GM23338 (cell line): ENCODE measurements around the gene CRACDL.

Experiments
- CREB1 ChIP-seq: fragments of 250-450 bp; sonication (Bioruptor Pico); IDR thresholded peaks from 2 replicates; pipeline ENCODE4 v1.5.0; 2020; ENCODE audit warnings: low read depth, mild to moderate bottlenecking, moderate library complexity
- EZH2 ChIP-seq: fragments of 200-600 bp; sonication (generic); IDR thresholded peaks from one replicate; pipeline ENCODE4 v1.8.0; 2017; ENCODE audit warnings: antibody characterized with exemption, mild to moderate bottlenecking, low read depth; ENCODE audit not compliant: unreplicated experiment
- EZH2phosphoT487 ChIP-seq: fragments of 200-600 bp; sonication (generic); IDR thresholded peaks from one replicate; pipeline ENCODE4 v1.8.1; 2018; ENCODE audit warnings: antibody characterized with exemption; ENCODE audit not compliant: unreplicated experiment
- JUNB ChIP-seq: IDR thresholded peaks from one replicate; pipeline ENCODE4 v1.6.1; 2016; ENCODE audit warnings: antibody characterized with exemption; ENCODE audit not compliant: unreplicated experiment
- POLR2AphosphoS5 ChIP-seq: IDR thresholded peaks from 2 replicates; pipeline ENCODE4 v1.6.1; 2016; ENCODE audit warnings: antibody characterized with exemption, low read depth
- TF ChIP-seq, protein P1 (sequence below), 2 experiments: fragments of 200-600 bp in 1 of 2; sonication (generic) in 1 of 2; conservative IDR thresholded peaks; 2 replicates each; pipeline versions ENCODE4 v1.5.1 to v1.6.1; 2016 to 2017; ENCODE audit warnings: antibody characterized with exemption in 2 of 2, low read depth in 2 of 2, mild to moderate bottlenecking in 2 of 2, moderate library complexity in 1 of 2
- TF ChIP-seq, protein P2 (sequence below): IDR thresholded peaks from one replicate; pipeline ENCODE4 v1.6.1; 2018; ENCODE audit warnings: antibody characterized with exemption; ENCODE audit not compliant: unreplicated experiment
- TF ChIP-seq, protein P3 (sequence below): fragments of 250-450 bp; sonication (Bioruptor Pico); IDR thresholded peaks from 2 replicates; pipeline ENCODE4 v1.5.0; 2020; ENCODE audit warnings: mild to moderate bottlenecking, moderate library complexity
- TF ChIP-seq, protein P4 (sequence below): IDR thresholded peaks from 2 replicates; pipeline ENCODE4 v1.6.1; 2016; ENCODE audit warnings: antibody characterized with exemption

DNA sequence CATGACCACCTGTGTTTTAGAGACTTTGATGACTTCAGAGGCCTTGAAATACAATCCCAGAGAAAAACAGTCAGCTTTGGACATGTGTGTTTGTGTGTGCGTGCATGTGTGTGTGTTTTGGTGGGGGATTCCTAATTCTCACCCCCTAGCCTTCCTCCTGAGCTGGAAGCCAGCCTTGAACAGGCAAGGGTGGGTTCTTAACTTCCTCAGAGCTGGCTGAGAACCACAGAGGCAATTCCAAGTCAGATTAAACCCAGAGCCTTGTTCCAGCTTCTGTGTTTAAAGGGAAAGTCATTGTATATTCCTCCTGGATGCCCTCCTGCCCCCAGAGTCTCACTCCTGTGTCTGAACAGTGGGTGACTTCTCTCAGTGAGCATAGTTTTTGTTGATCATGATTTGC lies 159.9 kb downstream of the CRACDL start:
- TF ChIP-seq POLR2AphosphoS5, result no peak
- TF ChIP-seq, protein P1, sequence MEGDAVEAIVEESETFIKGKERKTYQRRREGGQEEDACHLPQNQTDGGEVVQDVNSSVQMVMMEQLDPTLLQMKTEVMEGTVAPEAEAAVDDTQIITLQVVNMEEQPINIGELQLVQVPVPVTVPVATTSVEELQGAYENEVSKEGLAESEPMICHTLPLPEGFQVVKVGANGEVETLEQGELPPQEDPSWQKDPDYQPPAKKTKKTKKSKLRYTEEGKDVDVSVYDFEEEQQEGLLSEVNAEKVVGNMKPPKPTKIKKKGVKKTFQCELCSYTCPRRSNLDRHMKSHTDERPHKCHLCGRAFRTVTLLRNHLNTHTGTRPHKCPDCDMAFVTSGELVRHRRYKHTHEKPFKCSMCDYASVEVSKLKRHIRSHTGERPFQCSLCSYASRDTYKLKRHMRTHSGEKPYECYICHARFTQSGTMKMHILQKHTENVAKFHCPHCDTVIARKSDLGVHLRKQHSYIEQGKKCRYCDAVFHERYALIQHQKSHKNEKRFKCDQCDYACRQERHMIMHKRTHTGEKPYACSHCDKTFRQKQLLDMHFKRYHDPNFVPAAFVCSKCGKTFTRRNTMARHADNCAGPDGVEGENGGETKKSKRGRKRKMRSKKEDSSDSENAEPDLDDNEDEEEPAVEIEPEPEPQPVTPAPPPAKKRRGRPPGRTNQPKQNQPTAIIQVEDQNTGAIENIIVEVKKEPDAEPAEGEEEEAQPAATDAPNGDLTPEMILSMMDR (conservative IDR thresholded peaks at IDR 0.05; ENCODE audit: low read depth in 2 of 2), result no peak
- TF ChIP-seq CREB1 (CRISPR knock-in tag), result no peak
- no peak for TF ChIP-seq EZH2
- no peak for TF ChIP-seq JUNB
- TF ChIP-seq, protein P2, sequence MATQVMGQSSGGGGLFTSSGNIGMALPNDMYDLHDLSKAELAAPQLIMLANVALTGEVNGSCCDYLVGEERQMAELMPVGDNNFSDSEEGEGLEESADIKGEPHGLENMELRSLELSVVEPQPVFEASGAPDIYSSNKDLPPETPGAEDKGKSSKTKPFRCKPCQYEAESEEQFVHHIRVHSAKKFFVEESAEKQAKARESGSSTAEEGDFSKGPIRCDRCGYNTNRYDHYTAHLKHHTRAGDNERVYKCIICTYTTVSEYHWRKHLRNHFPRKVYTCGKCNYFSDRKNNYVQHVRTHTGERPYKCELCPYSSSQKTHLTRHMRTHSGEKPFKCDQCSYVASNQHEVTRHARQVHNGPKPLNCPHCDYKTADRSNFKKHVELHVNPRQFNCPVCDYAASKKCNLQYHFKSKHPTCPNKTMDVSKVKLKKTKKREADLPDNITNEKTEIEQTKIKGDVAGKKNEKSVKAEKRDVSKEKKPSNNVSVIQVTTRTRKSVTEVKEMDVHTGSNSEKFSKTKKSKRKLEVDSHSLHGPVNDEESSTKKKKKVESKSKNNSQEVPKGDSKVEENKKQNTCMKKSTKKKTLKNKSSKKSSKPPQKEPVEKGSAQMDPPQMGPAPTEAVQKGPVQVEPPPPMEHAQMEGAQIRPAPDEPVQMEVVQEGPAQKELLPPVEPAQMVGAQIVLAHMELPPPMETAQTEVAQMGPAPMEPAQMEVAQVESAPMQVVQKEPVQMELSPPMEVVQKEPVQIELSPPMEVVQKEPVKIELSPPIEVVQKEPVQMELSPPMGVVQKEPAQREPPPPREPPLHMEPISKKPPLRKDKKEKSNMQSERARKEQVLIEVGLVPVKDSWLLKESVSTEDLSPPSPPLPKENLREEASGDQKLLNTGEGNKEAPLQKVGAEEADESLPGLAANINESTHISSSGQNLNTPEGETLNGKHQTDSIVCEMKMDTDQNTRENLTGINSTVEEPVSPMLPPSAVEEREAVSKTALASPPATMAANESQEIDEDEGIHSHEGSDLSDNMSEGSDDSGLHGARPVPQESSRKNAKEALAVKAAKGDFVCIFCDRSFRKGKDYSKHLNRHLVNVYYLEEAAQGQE, result no peak
- TF ChIP-seq, protein P3, sequence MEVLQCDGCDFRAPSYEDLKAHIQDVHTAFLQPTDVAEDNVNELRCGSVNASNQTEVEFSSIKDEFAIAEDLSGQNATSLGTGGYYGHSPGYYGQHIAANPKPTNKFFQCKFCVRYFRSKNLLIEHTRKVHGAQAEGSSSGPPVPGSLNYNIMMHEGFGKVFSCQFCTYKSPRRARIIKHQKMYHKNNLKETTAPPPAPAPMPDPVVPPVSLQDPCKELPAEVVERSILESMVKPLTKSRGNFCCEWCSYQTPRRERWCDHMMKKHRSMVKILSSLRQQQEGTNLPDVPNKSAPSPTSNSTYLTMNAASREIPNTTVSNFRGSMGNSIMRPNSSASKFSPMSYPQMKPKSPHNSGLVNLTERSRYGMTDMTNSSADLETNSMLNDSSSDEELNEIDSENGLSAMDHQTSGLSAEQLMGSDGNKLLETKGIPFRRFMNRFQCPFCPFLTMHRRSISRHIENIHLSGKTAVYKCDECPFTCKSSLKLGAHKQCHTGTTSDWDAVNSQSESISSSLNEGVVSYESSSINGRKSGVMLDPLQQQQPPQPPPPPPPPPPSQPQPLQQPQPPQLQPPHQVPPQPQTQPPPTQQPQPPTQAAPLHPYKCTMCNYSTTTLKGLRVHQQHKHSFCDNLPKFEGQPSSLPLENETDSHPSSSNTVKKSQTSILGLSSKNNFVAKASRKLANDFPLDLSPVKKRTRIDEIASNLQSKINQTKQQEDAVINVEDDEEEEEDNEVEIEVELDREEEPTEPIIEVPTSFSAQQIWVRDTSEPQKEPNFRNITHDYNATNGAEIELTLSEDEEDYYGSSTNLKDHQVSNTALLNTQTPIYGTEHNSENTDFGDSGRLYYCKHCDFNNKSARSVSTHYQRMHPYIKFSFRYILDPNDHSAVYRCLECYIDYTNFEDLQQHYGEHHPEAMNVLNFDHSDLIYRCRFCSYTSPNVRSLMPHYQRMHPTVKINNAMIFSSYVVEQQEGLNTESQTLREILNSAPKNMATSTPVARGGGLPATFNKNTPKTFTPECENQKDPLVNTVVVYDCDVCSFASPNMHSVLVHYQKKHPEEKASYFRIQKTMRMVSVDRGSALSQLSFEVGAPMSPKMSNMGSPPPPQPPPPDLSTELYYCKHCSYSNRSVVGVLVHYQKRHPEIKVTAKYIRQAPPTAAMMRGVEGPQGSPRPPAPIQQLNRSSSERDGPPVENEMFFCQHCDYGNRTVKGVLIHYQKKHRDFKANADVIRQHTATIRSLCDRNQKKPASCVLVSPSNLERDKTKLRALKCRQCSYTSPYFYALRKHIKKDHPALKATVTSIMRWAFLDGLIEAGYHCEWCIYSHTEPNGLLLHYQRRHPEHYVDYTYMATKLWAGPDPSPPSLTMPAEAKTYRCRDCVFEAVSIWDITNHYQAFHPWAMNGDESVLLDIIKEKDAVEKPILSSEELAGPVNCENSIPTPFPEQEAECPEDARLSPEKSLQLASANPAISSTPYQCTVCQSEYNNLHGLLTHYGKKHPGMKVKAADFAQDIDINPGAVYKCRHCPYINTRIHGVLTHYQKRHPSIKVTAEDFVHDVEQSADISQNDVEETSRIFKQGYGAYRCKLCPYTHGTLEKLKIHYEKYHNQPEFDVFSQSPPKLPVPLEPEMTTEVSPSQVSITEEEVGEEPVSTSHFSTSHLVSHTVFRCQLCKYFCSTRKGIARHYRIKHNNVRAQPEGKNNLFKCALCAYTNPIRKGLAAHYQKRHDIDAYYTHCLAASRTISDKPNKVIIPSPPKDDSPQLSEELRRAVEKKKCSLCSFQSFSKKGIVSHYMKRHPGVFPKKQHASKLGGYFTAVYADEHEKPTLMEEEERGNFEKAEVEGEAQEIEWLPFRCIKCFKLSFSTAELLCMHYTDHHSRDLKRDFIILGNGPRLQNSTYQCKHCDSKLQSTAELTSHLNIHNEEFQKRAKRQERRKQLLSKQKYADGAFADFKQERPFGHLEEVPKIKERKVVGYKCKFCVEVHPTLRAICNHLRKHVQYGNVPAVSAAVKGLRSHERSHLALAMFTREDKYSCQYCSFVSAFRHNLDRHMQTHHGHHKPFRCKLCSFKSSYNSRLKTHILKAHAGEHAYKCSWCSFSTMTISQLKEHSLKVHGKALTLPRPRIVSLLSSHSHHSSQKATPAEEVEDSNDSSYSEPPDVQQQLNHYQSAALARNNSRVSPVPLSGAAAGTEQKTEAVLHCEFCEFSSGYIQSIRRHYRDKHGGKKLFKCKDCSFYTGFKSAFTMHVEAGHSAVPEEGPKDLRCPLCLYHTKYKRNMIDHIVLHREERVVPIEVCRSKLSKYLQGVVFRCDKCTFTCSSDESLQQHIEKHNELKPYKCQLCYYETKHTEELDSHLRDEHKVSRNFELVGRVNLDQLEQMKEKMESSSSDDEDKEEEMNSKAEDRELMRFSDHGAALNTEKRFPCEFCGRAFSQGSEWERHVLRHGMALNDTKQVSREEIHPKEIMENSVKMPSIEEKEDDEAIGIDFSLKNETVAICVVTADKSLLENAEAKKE (CRISPR knock-in tag), result no peak
- TF ChIP-seq, protein P4, sequence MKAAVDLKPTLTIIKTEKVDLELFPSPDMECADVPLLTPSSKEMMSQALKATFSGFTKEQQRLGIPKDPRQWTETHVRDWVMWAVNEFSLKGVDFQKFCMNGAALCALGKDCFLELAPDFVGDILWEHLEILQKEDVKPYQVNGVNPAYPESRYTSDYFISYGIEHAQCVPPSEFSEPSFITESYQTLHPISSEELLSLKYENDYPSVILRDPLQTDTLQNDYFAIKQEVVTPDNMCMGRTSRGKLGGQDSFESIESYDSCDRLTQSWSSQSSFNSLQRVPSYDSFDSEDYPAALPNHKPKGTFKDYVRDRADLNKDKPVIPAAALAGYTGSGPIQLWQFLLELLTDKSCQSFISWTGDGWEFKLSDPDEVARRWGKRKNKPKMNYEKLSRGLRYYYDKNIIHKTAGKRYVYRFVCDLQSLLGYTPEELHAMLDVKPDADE, result no peak
- no peak for TF ChIP-seq EZH2phosphoT487
